BJ (cell line): ENCODE data around the gene TEX11. TPM values are rescaled to one million over a fixed set of nuclear protein-coding genes. Genes with fewer than 3 reads are reported as not detected.

Experiments
- CTCF ChIA-PET: fragments of 350-600 bp; formaldehyde crosslinking; extraction: SDS; loops from one replicate; lab custom pipeline; 2021; ENCODE audit warnings: antibody characterized with exemption, inconsistent platforms; lab: Yijun Ruan, JAX
- POLR2A ChIA-PET: fragments of 300-600 bp; sonication (Branson Sonifier 250); formaldehyde crosslinking; extraction: SDS; loops from one replicate; lab custom pipeline; 2021; ENCODE audit warnings: antibody characterized with exemption; lab: Charles Lee
- DNase-seq: peaks from one replicate; pipeline ENCODE4 v3.0.0-alpha.2; 2011; ENCODE audit warnings: low read depth
- H3K27me3 ChIP-seq: 2 replicates; pipeline ENCODE4 v1.6.0; 2011; ENCODE audit warnings: low read length; ENCODE audit not compliant: control insufficient read depth, insufficient read depth
- H3K36me3 ChIP-seq: 2 replicates; pipeline ENCODE4 v1.5.1; 2011; ENCODE audit warnings: low read length; ENCODE audit not compliant: control insufficient read depth, insufficient read depth
- H3K4me3 ChIP-seq: 2 replicates; pipeline ENCODE4 v1.5.1; 2011; ENCODE audit warnings: low read depth, mild to moderate bottlenecking, control low read depth, low read length
- polyA plus RNA-seq: library from polyadenylated mRNA; depleted of rRNA; stranded (reverse); fragments of >200 nt; gene quantifications from 2 replicates; pipeline ENCODE4 v1.2.3, GENCODE V29; 2011
- TF ChIP-seq, protein P1 (sequence below): IDR thresholded peaks from 2 replicates; pipeline ENCODE4 v1.5.1; 2011; ENCODE audit warnings: low read depth, mild to moderate bottlenecking, control low read depth, inconsistent platforms, low read length, moderate library complexity; ENCODE audit not compliant: insufficient read depth

The TEX11 gene
- polyA plus RNA-seq, 1 experiment = not detected

DNA sequence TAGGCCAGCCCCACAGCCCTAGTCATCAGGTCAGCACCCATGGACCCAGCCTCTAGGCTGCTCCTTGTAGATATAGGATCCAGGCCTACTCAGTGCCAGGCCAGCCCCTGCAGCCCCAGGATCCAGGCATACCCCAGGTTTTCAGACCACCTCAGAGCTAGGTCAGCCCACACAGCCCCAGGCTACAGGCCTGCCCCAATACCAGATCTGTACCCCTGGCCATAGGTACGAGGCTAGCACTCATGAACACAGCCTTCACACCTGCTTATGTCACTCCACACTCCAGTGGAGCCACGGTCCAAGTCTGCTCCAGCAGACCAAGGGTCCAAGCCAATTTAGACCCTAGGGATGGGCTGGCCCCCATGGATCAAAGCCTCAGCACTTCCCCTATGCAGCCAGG lies 272.8 kb downstream of the TEX11 start:
- no peak for DNase-seq
- POLR2A ChIA-PET = no interaction called here
- CTCF ChIA-PET = no interaction called here
- TF ChIP-seq, protein P1, sequence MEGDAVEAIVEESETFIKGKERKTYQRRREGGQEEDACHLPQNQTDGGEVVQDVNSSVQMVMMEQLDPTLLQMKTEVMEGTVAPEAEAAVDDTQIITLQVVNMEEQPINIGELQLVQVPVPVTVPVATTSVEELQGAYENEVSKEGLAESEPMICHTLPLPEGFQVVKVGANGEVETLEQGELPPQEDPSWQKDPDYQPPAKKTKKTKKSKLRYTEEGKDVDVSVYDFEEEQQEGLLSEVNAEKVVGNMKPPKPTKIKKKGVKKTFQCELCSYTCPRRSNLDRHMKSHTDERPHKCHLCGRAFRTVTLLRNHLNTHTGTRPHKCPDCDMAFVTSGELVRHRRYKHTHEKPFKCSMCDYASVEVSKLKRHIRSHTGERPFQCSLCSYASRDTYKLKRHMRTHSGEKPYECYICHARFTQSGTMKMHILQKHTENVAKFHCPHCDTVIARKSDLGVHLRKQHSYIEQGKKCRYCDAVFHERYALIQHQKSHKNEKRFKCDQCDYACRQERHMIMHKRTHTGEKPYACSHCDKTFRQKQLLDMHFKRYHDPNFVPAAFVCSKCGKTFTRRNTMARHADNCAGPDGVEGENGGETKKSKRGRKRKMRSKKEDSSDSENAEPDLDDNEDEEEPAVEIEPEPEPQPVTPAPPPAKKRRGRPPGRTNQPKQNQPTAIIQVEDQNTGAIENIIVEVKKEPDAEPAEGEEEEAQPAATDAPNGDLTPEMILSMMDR = no peak
- Histone ChIP-seq H3K27me3 (no peaks in the 10 kb centered on the region), H3K4me3 (no peak overlapping the region), H3K36me3 (no peaks in the 10 kb centered on the region)

- CTCF ChIA-PET = no interaction called here
- TF ChIP-seq, protein P1 = no peak
- POLR2A ChIA-PET = no interaction called here
- H3K36me3 ChIP-seq = no peaks in the 10 kb centered on the region
- no peak overlapping the region for H3K4me3 ChIP-seq
- no peaks in the 10 kb centered on the region for H3K27me3 ChIP-seq
- no peak for DNase-seq
Observed at GRCh38 chrX:70635227-70635626, 273.3 kb downstream of the TEX11 start.

GRCh38 chrX:70621743-70622142 lies 286.8 kb downstream of the TEX11 start:
- no peak for DNase-seq
- no peaks in the 10 kb centered on the region for H3K27me3 ChIP-seq
- no peak overlapping the region for H3K4me3 ChIP-seq
- H3K36me3 ChIP-seq = no peaks in the 10 kb centered on the region
- ChIA-PET CTCF (no interaction called here), POLR2A (no interaction called here)
- TF ChIP-seq, protein P1 = no peak

DNA sequence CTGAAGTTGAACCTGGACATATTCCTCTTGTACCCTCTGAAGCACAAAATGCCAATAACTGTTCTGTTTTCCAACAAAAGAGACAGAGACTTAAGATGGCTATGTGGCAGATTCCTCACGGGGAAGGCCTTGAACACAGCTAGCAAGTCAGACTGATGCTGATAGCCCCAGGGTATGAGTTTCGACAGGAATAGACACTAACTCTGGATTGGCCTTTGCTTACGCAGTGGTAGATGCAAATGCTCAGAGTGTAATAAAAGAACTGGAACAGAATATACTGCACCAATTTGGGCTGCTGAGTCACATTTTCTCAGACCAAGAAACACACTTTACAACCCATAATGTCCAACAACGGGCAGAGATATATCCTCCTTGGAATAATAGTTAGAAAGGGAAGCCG lies 290.0 kb downstream of the TEX11 start:
- H3K36me3 ChIP-seq = no peaks in the 10 kb centered on the region
- TF ChIP-seq, protein P1 = no peak
- no peak overlapping the region for H3K4me3 ChIP-seq
- ChIA-PET POLR2A (no interaction called here), CTCF (no interaction called here)
- no peaks in the 10 kb centered on the region for H3K27me3 ChIP-seq
- no peak for DNase-seq

GRCh38 chrX:70613295-70613694 lies 295.2 kb downstream of the TEX11 start:
- CTCF ChIA-PET = no interaction called here
- POLR2A ChIA-PET = no interaction called here
- H3K4me3 ChIP-seq = no peak overlapping the region
- H3K27me3 ChIP-seq = no peaks in the 10 kb centered on the region
- DNase-seq = peak; percentile 6
- H3K36me3 ChIP-seq = no peaks in the 10 kb centered on the region
- TF ChIP-seq, protein P1 = no peak
